ENCODE data around the gene DHX34.

DNA sequence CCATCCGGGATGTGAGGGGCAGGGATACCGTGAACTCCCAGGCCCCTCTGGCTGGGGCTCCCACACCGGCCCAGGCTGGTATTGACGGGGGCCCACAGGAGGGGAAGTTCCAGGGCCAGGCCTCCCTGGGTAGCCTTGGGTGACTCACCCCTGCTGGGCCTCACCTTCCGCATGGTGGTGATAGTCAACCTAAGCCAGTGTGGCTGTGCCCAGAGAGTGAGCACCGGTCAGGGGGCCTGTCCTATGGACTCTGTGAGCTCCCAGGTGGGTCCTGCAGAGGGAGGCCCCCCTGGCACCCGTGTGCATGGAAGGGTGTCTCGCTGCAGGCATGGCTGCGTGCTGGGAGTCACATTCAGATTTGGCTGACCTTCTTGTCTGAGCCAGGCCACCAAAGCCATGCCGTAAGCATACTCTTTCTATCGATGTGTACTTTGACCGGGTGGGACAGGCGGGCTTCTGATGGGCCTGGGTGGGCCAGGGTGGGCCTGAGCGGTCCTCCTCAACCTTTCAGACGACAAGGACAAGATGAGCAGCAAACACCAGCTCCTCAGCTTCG is 27.6 kb downstream of the DHX34 start:
- TF ChIP-seq SUZ12 (IDR thresholded peaks at IDR 0.05; ENCODE audit: extremely low read depth, insufficient read depth, insufficient read length): no peak
- TF ChIP-seq YY1 (IDR thresholded peaks at IDR 0.05; ENCODE audit: insufficient read depth, insufficient read length): no peak
- TF ChIP-seq ZNF274 (IDR thresholded peaks at IDR 0.05; ENCODE audit: low read depth, low read length): no peak

Measured in NT2/D1 (cell line).